GM12891 (cell line): ENCODE data around the gene C11orf91.

Experiments
- POLR2A ChIP-seq: IDR thresholded peaks from 2 replicates; pipeline ENCODE4 v1.6.1; 2011; ENCODE audit warnings: low read depth, low read length, control low read depth
- POLR2AphosphoS5 ChIP-seq: IDR thresholded peaks from 2 replicates; pipeline ENCODE4 v1.6.1; 2011; ENCODE audit warnings: low read depth, low read length, control low read depth
- TAF1 ChIP-seq: IDR thresholded peaks from 2 replicates; pipeline ENCODE4 v1.6.1; 2011; ENCODE audit warnings: low read depth, low read length, control low read depth

- TF ChIP-seq POLR2AphosphoS5: no peak
- TF ChIP-seq POLR2A: no peak
- no peak for TF ChIP-seq TAF1
These were observed 16.5 kb downstream of the C11orf91 start for GRCh38 chr11:33684003-33684706.
